Uterus (tissue), 4 donors: Measurements from ENCODE around the gene REN. TPM values are rescaled to one million over a fixed set of nuclear protein-coding genes. Genes with fewer than 3 reads are reported as not detected.

Experiments used
- DNase-seq, 2 donors: peaks; one replicate each; pipeline ENCODE4 v3.0.0-alpha.2; 2019 to 2020
- H3K27ac ChIP-seq, 2 donors: fragments of 200-600 bp; sonication (generic); 1 replicate in 1 of 2; 2 replicates in 1 of 2; pipeline ENCODE4 v1.5.1; 2016 to 2018
- H3K27me3 ChIP-seq, 2 donors: fragments of 200-600 bp; sonication (generic); one replicate each; pipeline ENCODE4 v1.5.1; 2018 to 2019; ENCODE audit warnings: control low read depth in 1 of 2
- H3K36me3 ChIP-seq, 2 donors: fragments of 200-600 bp; sonication (generic); one replicate each; pipeline ENCODE4 v1.5.1; 2019; ENCODE audit warnings: control low read depth in 1 of 2
- H3K4me1 ChIP-seq, 2 donors: fragments of 200-600 bp; sonication (generic); one replicate each; pipeline ENCODE4 v1.5.1; 2018 to 2019; ENCODE audit warnings: control low read depth in 1 of 2
- H3K4me3 ChIP-seq, 2 donors: fragments of 200-600 bp; sonication (generic); 1 replicate in 1 of 2; 2 replicates in 1 of 2; pipeline ENCODE4 v1.5.1; 2018 to 2019; ENCODE audit warnings: mild to moderate bottlenecking in 1 of 2
- H3K9me3 ChIP-seq, 2 donors: fragments of 200-600 bp; sonication (generic); one replicate each; pipeline ENCODE4 v1.5.1; 2019; ENCODE audit warnings: control low read depth in 1 of 2
- CTCF ChIP-seq, 4 experiments: fragments of 200-600 bp in 2 of 4; fragments of 450-650 bp in 2 of 4; sonication (generic) in 2 of 4; IDR thresholded peaks; one replicate each; pipeline ENCODE4 v1.5.1; 2016 to 2019; ENCODE audit warnings: antibody characterized with exemption in 4 of 4, mild to moderate bottlenecking in 2 of 4, moderate library complexity in 1 of 4
- POLR2A ChIP-seq, 2 donors: fragments of 450-650 bp; IDR thresholded peaks; one replicate each; pipeline ENCODE4 v1.6.1; 2016; ENCODE audit warnings: antibody characterized with exemption in 2 of 2, mild to moderate bottlenecking in 1 of 2, moderate library complexity in 1 of 2
- intact Hi-C: fragments of 100-400 bp; cut with DNase I; formaldehyde crosslinking; loops from one replicate; pipeline ENCODE4 v1.15.1; 2023; ENCODE audit warnings: low total_unique reads
- total RNA-seq, 4 donors: library from RNA; depleted of rRNA in 3 of 4; stranded (reverse); fragments of >200 nt in 3 of 4; gene quantifications; one replicate each; pipeline versions ENCODE4 v1.1.0 to v1.2.4, GENCODE V29; 2014 to 2023
- donor health status: DM: yes; HTN: yes; CAD: no.

The REN gene
- total RNA-seq, 4 donors from 2014 or later, result 6.8 to 9.4 TPM; not detected in 2

- no peaks in the 10 kb centered on the region for H3K4me1 ChIP-seq
- H3K4me3 ChIP-seq, result no peak overlapping the region
- intact Hi-C loops, result no loop called here
- H3K9me3 ChIP-seq, result no peaks in the 10 kb centered on the region
- DNase-seq, result no peak
- no peaks in the 10 kb centered on the region for H3K36me3 ChIP-seq
- H3K27me3 ChIP-seq, result no peaks in the 10 kb centered on the region
- no peak overlapping the region for H3K27ac ChIP-seq
- TF ChIP-seq CTCF (IDR thresholded peaks at IDR 0.05), result no peak
- no peak for TF ChIP-seq POLR2A (IDR thresholded peaks at IDR 0.05)
Measured at GRCh38 chr1:204146965-204147364, 19.2 kb downstream of the REN start.

- H3K9me3 ChIP-seq, result no peaks in the 10 kb centered on the region
- no peaks in the 10 kb centered on the region for H3K4me1 ChIP-seq
- no peak overlapping the region for H3K4me3 ChIP-seq
- TF ChIP-seq CTCF (IDR thresholded peaks at IDR 0.05) (no peak), POLR2A (IDR thresholded peaks at IDR 0.05) (no peak)
- H3K27me3 ChIP-seq, result no peaks in the 10 kb centered on the region
- intact Hi-C loops, result no loop called here
- no peaks in the 10 kb centered on the region for H3K36me3 ChIP-seq
- DNase-seq, result no peak
- no peak overlapping the region for H3K27ac ChIP-seq
Measured at GRCh38 chr1:204146309-204146708, 19.8 kb downstream of the REN start.

- no peaks in the 10 kb centered on the region for H3K27me3 ChIP-seq
- no peak overlapping the region for H3K27ac ChIP-seq
- H3K36me3 ChIP-seq, result no peaks in the 10 kb centered on the region
- no peaks in the 10 kb centered on the region for H3K9me3 ChIP-seq
- H3K4me1 ChIP-seq, result no peaks in the 10 kb centered on the region
- H3K4me3 ChIP-seq, result no peak overlapping the region
- DNase-seq, result no peak
- intact Hi-C loops, result no loop called here
- TF ChIP-seq POLR2A (IDR thresholded peaks at IDR 0.05) (no peak), CTCF (IDR thresholded peaks at IDR 0.05) (no peak)
Measured at GRCh38 chr1:204145033-204145504, 21.1 kb downstream of the REN start.

GRCh38 chr1:204143276-204144041, 22.7 kb downstream of the REN start:
- DNase-seq, result no peak
- TF ChIP-seq CTCF (IDR thresholded peaks at IDR 0.05) (no peak), POLR2A (IDR thresholded peaks at IDR 0.05) (no peak)

More at GRCh38 chr1:204143276-204144041, 22.7 kb downstream of the REN start:
- H3K27me3 ChIP-seq, result no peaks in the 10 kb centered on the region
- H3K36me3 ChIP-seq, result no peaks in the 10 kb centered on the region
- H3K4me3 ChIP-seq, result no peak overlapping the region
- no peaks in the 10 kb centered on the region for H3K9me3 ChIP-seq
- H3K4me1 ChIP-seq, result no peaks in the 10 kb centered on the region
- intact Hi-C loops, result no loop called here
- H3K27ac ChIP-seq, result no peak overlapping the region
